DOHH2 (cell line): ENCODE data around the gene AFF2.

Experiments
- EZH2phosphoT487 ChIP-seq: fragments of 200-600 bp; sonication (generic); IDR thresholded peaks from 2 replicates; pipeline ENCODE4 v1.6.1; 2017; ENCODE audit warnings: borderline replicate concordance, mild to moderate bottlenecking, antibody characterized with exemption, low read length, moderate library complexity, mixed read lengths
- TF ChIP-seq, protein P1 (sequence below): fragments of 200-600 bp; sonication (generic); IDR thresholded peaks from one replicate; pipeline ENCODE4 v1.5.1; 2014; ENCODE audit warnings: antibody characterized with exemption, mild to moderate bottlenecking, low read depth, low read length; ENCODE audit not compliant: poor library complexity, severe bottlenecking

DNA sequence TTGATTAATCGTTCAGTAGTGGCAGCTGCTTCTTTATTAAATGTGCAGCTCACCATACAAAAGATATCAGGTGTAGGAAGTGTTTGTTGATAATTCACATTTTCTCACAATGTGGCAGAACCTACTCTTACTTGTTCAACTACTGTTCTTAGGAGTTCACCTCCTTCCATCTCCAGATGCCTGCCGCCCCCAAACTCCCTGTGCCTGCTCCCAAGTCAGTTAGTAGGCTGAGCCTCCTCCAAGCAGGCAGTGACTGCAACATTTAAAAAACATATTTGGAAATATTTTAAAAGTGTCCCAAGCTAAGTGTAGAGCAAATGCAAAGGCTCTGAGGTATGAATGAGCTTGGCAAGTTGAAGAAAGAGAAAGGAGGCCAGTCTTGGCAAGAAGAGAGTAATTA lies 100.2 kb downstream of the AFF2 start:
- TF ChIP-seq, protein P1, sequence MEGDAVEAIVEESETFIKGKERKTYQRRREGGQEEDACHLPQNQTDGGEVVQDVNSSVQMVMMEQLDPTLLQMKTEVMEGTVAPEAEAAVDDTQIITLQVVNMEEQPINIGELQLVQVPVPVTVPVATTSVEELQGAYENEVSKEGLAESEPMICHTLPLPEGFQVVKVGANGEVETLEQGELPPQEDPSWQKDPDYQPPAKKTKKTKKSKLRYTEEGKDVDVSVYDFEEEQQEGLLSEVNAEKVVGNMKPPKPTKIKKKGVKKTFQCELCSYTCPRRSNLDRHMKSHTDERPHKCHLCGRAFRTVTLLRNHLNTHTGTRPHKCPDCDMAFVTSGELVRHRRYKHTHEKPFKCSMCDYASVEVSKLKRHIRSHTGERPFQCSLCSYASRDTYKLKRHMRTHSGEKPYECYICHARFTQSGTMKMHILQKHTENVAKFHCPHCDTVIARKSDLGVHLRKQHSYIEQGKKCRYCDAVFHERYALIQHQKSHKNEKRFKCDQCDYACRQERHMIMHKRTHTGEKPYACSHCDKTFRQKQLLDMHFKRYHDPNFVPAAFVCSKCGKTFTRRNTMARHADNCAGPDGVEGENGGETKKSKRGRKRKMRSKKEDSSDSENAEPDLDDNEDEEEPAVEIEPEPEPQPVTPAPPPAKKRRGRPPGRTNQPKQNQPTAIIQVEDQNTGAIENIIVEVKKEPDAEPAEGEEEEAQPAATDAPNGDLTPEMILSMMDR: no peak
- TF ChIP-seq EZH2phosphoT487: no peak
